H9 (cell line): Measurements from ENCODE around the gene OR9Q1. TPM values are rescaled to one million over a fixed set of nuclear protein-coding genes. Genes with fewer than 3 reads are reported as not detected.

Source experiments
- DNase-seq: peaks from one replicate; pipeline ENCODE4 v3.0.0-alpha.2; 2017
- H2AFZ ChIP-seq: one replicate; pipeline ENCODE4 v1.6.1; 2013; ENCODE audit warnings: mild to moderate bottlenecking, low read length, control low read depth, moderate library complexity
- H2AK5ac ChIP-seq: 2 replicates; pipeline ENCODE4 v1.6.1; 2013; ENCODE audit warnings: low read length, control low read depth, mixed read lengths; ENCODE audit not compliant: insufficient read length
- H2BK120ac ChIP-seq: one replicate; pipeline ENCODE4 v1.6.1; 2013; ENCODE audit warnings: low read depth, mild to moderate bottlenecking, low read length, control low read depth, inconsistent platforms; ENCODE audit not compliant: poor library complexity, severe bottlenecking
- H2BK12ac ChIP-seq: 2 replicates; pipeline ENCODE4 v1.6.1; 2013; ENCODE audit warnings: low read length, control low read depth, mixed read lengths, low read depth; ENCODE audit not compliant: insufficient read length
- H2BK15ac ChIP-seq: 2 replicates; pipeline ENCODE4 v1.6.1; 2013; ENCODE audit warnings: low read depth, low read length, control low read depth
- H2BK20ac ChIP-seq: one replicate; pipeline ENCODE4 v1.6.1; 2013; ENCODE audit warnings: low read depth, mild to moderate bottlenecking, low read length, control low read depth, inconsistent platforms; ENCODE audit not compliant: poor library complexity, severe bottlenecking
- H2BK5ac ChIP-seq: 2 replicates; pipeline ENCODE4 v1.6.1; 2013; ENCODE audit warnings: low read length, control low read depth, mixed read lengths; ENCODE audit not compliant: insufficient read length
- H3K14ac ChIP-seq: 2 replicates; pipeline ENCODE4 v1.6.1; 2013; ENCODE audit warnings: low read length, control low read depth; ENCODE audit not compliant: insufficient read depth
- H3K18ac ChIP-seq: 2 replicates; pipeline ENCODE4 v1.6.1; 2013; ENCODE audit warnings: low read depth, mild to moderate bottlenecking, mixed read lengths, low read length, control low read depth; ENCODE audit not compliant: insufficient read length
- H3K23ac ChIP-seq: 2 replicates; pipeline ENCODE4 v1.6.1; 2013; ENCODE audit warnings: low read length, control low read depth, mixed read lengths, low read depth; ENCODE audit not compliant: insufficient read length
- H3K23me2 ChIP-seq: 2 replicates; pipeline ENCODE4 v1.6.1; 2013; ENCODE audit warnings: low read depth, mild to moderate bottlenecking, mixed read lengths, low read length, control low read depth; ENCODE audit not compliant: insufficient read length, poor library complexity, severe bottlenecking
- H3K27ac ChIP-seq: 2 replicates; pipeline ENCODE4 v1.5.1; 2013; ENCODE audit warnings: low read length, control low read depth, mixed read lengths, low read depth; ENCODE audit not compliant: insufficient read length
- H3K27me3 ChIP-seq: 2 replicates; pipeline ENCODE4 v1.6.1; 2013; ENCODE audit warnings: low read length, control low read depth, inconsistent platforms; ENCODE audit not compliant: insufficient read depth
- H3K4ac ChIP-seq: 2 replicates; pipeline ENCODE4 v1.6.1; 2013; ENCODE audit warnings: low read depth, mild to moderate bottlenecking, control low read depth, inconsistent platforms, low read length, moderate library complexity
- H3K4me1 ChIP-seq: 2 replicates; pipeline ENCODE4 v1.6.1; 2013; ENCODE audit warnings: low read length, control low read depth, inconsistent platforms; ENCODE audit not compliant: insufficient read depth
- H3K4me2 ChIP-seq: 2 replicates; pipeline ENCODE4 v1.6.1; 2013; ENCODE audit warnings: low read length, control low read depth, mixed read lengths; ENCODE audit not compliant: insufficient read length, insufficient read depth
- H3K56ac ChIP-seq: 2 replicates; pipeline ENCODE4 v1.6.1; 2013; ENCODE audit warnings: low read depth, mild to moderate bottlenecking, mixed read lengths, low read length, control low read depth; ENCODE audit not compliant: insufficient read length
- H3K79me1 ChIP-seq: 2 replicates; pipeline ENCODE4 v1.6.1; 2013; ENCODE audit warnings: low read depth, mild to moderate bottlenecking, moderate library complexity, low read length, control low read depth, inconsistent platforms; ENCODE audit not compliant: insufficient read depth, poor library complexity, severe bottlenecking
- H3K79me2 ChIP-seq: 2 replicates; pipeline ENCODE4 v1.6.1; 2013; ENCODE audit warnings: low read length, control low read depth, inconsistent platforms; ENCODE audit not compliant: insufficient read depth
- H3K9ac ChIP-seq: 2 replicates; pipeline ENCODE4 v1.6.1; 2013; ENCODE audit warnings: low read length, control low read depth, mixed read lengths; ENCODE audit not compliant: insufficient read length; ENCODE audit errors: extremely low read depth
- H3K9me3 ChIP-seq: one replicate; pipeline ENCODE4 v1.6.1; 2013; ENCODE audit warnings: low read depth, low read length, inconsistent platforms; ENCODE audit not compliant: control insufficient read depth
- H3T11ph ChIP-seq: one replicate; pipeline ENCODE4 v1.6.1; 2013; ENCODE audit warnings: mild to moderate bottlenecking, low read length, control low read depth, inconsistent platforms
- H4K20me1 ChIP-seq: one replicate; pipeline ENCODE4 v1.6.1; 2013; ENCODE audit not compliant: control insufficient read depth, insufficient read length, insufficient read depth
- H4K5ac ChIP-seq: 2 replicates; pipeline ENCODE4 v1.6.1; 2013; ENCODE audit warnings: low read depth, mild to moderate bottlenecking, mixed read lengths, low read length, control low read depth; ENCODE audit not compliant: insufficient read length
- H4K8ac ChIP-seq: replicated peaks from 2 replicates; pipeline ENCODE4 v1.6.1; 2013; ENCODE audit warnings: low read length, control low read depth, mixed read lengths, low read depth; ENCODE audit not compliant: insufficient read length
- H4K91ac ChIP-seq: 2 replicates; pipeline ENCODE4 v1.6.1; 2013; ENCODE audit warnings: low read depth, mild to moderate bottlenecking, moderate library complexity, mixed read lengths, low read length, control low read depth; ENCODE audit not compliant: insufficient read length
- H3K27ac Mint-ChIP-seq, 3 experiments: 2 replicates in 2 of 3; 3 replicates in 1 of 3; pipeline ENCODE4 v1.8.0; 2020 to 2021; ENCODE audit warnings: mixed read lengths in 3 of 3, mild to moderate bottlenecking in 1 of 3, moderate library complexity in 1 of 3
- H3K27me3 Mint-ChIP-seq: 2 replicates; pipeline ENCODE4 v1.8.0; 2021; ENCODE audit warnings: low read depth, mild to moderate bottlenecking, moderate library complexity, mixed read lengths
- H3K36me3 Mint-ChIP-seq, 3 experiments: 2 replicates in 2 of 3; 3 replicates in 1 of 3; pipeline ENCODE4 v1.8.0; 2020 to 2021; ENCODE audit warnings: low read depth in 3 of 3, mixed read lengths in 3 of 3; ENCODE audit not compliant: insufficient read depth in 1 of 3
- H3K4me1 Mint-ChIP-seq, 2 experiments: 2 replicates each; pipeline ENCODE4 v1.8.0; 2020; ENCODE audit warnings: mixed read lengths in 2 of 2
- H3K4me3 Mint-ChIP-seq, 2 experiments: 2 replicates in 1 of 2; 3 replicates in 1 of 2; pipeline ENCODE4 v1.8.0; 2020 to 2021; ENCODE audit warnings: mild to moderate bottlenecking in 2 of 2, mixed read lengths in 2 of 2, moderate library complexity in 1 of 2
- H3K9me3 Mint-ChIP-seq, 2 experiments: 2 replicates in 1 of 2; 3 replicates in 1 of 2; pipeline ENCODE4 v1.8.0; 2020; ENCODE audit warnings: mild to moderate bottlenecking in 2 of 2, mixed read lengths in 2 of 2, moderate library complexity in 1 of 2
- CTCF ChIP-seq: fragments of 200-600 bp; sonication (generic); conservative IDR thresholded peaks from 3 replicates; pipeline ENCODE4 v1.8.0; 2021; ENCODE audit warnings: antibody characterized with exemption, mild to moderate bottlenecking
- WGBS: extraction: QIAGEN DNeasy Blood & Tissue Kit; methylation state at CpG from one replicate; pipeline ENCODE4 v1.1.7; 2013; ENCODE audit warnings: missing lambda C conversion rate, low lambda C conversion rate, mixed read lengths; ENCODE audit not compliant: insufficient read length; ENCODE audit errors: extremely low coverage; 5-methylcytosine and 5-hydroxymethylcytosine counted together
- total RNA-seq: library from RNA; stranded (reverse); gene quantifications from 2 replicates; pipeline ENCODE4 v1.2.1, GENCODE V29; 2021

OR9Q1 gene
- total RNA-seq, 1 experiment from 2014 or later: not detected

- Histone ChIP-seq H3K4ac (no peak overlapping the region), H2AK5ac (no peak overlapping the region), H4K5ac (no peak overlapping the region), H2BK12ac (no peak overlapping the region), H2BK15ac (no peak overlapping the region), H2BK120ac (no peak overlapping the region), H4K20me1 (no peaks in the 10 kb centered on the region), H3K79me2 (no peaks in the 10 kb centered on the region), H3K56ac (no peak overlapping the region), H2AFZ (no peak overlapping the region), H3K18ac (no peak overlapping the region), H4K8ac (no peak overlapping the region), H3T11ph (no peak overlapping the region), H3K23ac (no peak overlapping the region), H3K4me1 (no peaks in the 10 kb centered on the region), H2BK20ac (no peak overlapping the region), H3K9me3 (no peaks in the 10 kb centered on the region), H3K4me2 (no peak overlapping the region), H4K91ac (no peak overlapping the region), H3K23me2 (no peaks in the 10 kb centered on the region), H3K79me1 (no peaks in the 10 kb centered on the region), H3K27me3 (no peaks in the 10 kb centered on the region), H3K14ac (no peak overlapping the region), H2BK5ac (no peak overlapping the region), H3K27ac (no peak overlapping the region), H3K9ac (no peak overlapping the region)
- Mint-ChIP-seq H3K4me1 (no peaks in the 10 kb centered on the region), H3K9me3 (peaks cover 3 to 5% of the 10 kb centered on the region in 2 experiments; a peak in 2 of 5 replicates), H3K27ac (no peak overlapping the region), H3K36me3 (no peaks in the 10 kb centered on the region), H3K4me3 (no peak overlapping the region), H3K27me3 (peaks cover 5% of the 10 kb centered on the region)
- no peak for TF ChIP-seq CTCF
- no peak for DNase-seq
- WGBS: no CpG with 5 or more reads among the region's 3 CpGs
These were observed 22.6 kb downstream of the OR9Q1 start for GRCh38 chr11:58046231-58046630.
